ENCODE data around the gene RFX7.

The RFX7 gene

GRCh38 chr15:56126409-56126808 lies 117.3 kb downstream of the RFX7 start:
- no peak for DNase-seq (ENCODE audit: low read depth in 2 of 2)

GRCh38 chr15:56124391-56124790 lies 119.3 kb downstream of the RFX7 start:
- DNase-seq (ENCODE audit: low read depth in 2 of 2), result no peak

GRCh38 chr15:56105855-56106254 lies 137.8 kb downstream of the RFX7 start:
- DNase-seq (ENCODE audit: low read depth in 2 of 2), result no peak

- DNase-seq (ENCODE audit: low read depth in 2 of 2), result no peak
Measured at GRCh38 chr15:56102441-56102840, 141.2 kb downstream of the RFX7 start.

- DNase-seq (ENCODE audit: low read depth in 2 of 2), result no peak
Measured at GRCh38 chr15:56099311-56099710, 144.4 kb downstream of the RFX7 start.

GRCh38 chr15:56098195-56098863 lies 145.3 kb downstream of the RFX7 start:
- DNase-seq (ENCODE audit: low read depth in 2 of 2), result no peak

- DNase-seq (ENCODE audit: low read depth in 2 of 2), result no peak
Measured at GRCh38 chr15:56095406-56095805, 148.3 kb downstream of the RFX7 start.

- no peak for DNase-seq (ENCODE audit: low read depth in 2 of 2)
Measured at GRCh38 chr15:56094171-56094570, 149.5 kb downstream of the RFX7 start.

- no peak for DNase-seq (ENCODE audit: low read depth in 2 of 2)
Measured at GRCh38 chr15:56088389-56088788, 155.3 kb downstream of the RFX7 start.

GRCh38 chr15:56086566-56086965 lies 157.1 kb downstream of the RFX7 start:
- no peak for DNase-seq (ENCODE audit: low read depth in 2 of 2)

GRCh38 chr15:56082263-56082761 lies 161.4 kb downstream of the RFX7 start:
- DNase-seq (ENCODE audit: low read depth in 2 of 2), result no peak

- DNase-seq (ENCODE audit: low read depth in 2 of 2), result no peak
Measured at GRCh38 chr15:56077081-56077480, 166.6 kb downstream of the RFX7 start.

GRCh38 chr15:56076640-56077039 lies 167.0 kb downstream of the RFX7 start:
- no peak for DNase-seq (ENCODE audit: low read depth in 2 of 2)

GRCh38 chr15:56074481-56075265 lies 169.0 kb downstream of the RFX7 start:
- no peak for DNase-seq (ENCODE audit: low read depth in 2 of 2)

- DNase-seq (ENCODE audit: low read depth in 2 of 2), result no peak
Measured at GRCh38 chr15:56064152-56064551, 179.5 kb downstream of the RFX7 start.

GRCh38 chr15:56059716-56060115 lies 184.0 kb downstream of the RFX7 start:
- no peak for DNase-seq (ENCODE audit: low read depth in 2 of 2)

- no peak for DNase-seq (ENCODE audit: low read depth in 2 of 2)
Measured at GRCh38 chr15:56058986-56059385, 184.7 kb downstream of the RFX7 start.

GRCh38 chr15:56056626-56057025 lies 187.1 kb downstream of the RFX7 start:
- DNase-seq (ENCODE audit: low read depth in 2 of 2), result no peak

- DNase-seq (ENCODE audit: low read depth in 2 of 2), result no peak
Measured at GRCh38 chr15:56053046-56053400, 190.7 kb downstream of the RFX7 start.

- no peak for DNase-seq (ENCODE audit: low read depth in 2 of 2)
Measured at GRCh38 chr15:56052395-56053045, 191.2 kb downstream of the RFX7 start.

GRCh38 chr15:56051676-56052075 lies 192.0 kb downstream of the RFX7 start:
- DNase-seq (ENCODE audit: low read depth in 2 of 2), result no peak

- DNase-seq (ENCODE audit: low read depth in 2 of 2), result no peak
Measured at GRCh38 chr15:56049577-56049976, 194.1 kb downstream of the RFX7 start.

GRCh38 chr15:56047354-56047753 lies 196.3 kb downstream of the RFX7 start:
- no peak for DNase-seq (ENCODE audit: low read depth in 2 of 2)

Data from stimulated activated CD8-positive, alpha-beta memory T cell treated with anti-CD3 and anti-CD28 coated beads, Interleukin-15, amount 100 ng/mL, for 4 hours (primary cell).